GM21529 (cell line): ENCODE results near the gene TLR5.

Experiments used
- ATAC-seq: cut with Tn5 transposase; IDR thresholded peaks from one replicate; pipeline ENCODE4 v1.9.1; 2021; ENCODE audit not compliant: unreplicated experiment

The TLR5 gene

DNA sequence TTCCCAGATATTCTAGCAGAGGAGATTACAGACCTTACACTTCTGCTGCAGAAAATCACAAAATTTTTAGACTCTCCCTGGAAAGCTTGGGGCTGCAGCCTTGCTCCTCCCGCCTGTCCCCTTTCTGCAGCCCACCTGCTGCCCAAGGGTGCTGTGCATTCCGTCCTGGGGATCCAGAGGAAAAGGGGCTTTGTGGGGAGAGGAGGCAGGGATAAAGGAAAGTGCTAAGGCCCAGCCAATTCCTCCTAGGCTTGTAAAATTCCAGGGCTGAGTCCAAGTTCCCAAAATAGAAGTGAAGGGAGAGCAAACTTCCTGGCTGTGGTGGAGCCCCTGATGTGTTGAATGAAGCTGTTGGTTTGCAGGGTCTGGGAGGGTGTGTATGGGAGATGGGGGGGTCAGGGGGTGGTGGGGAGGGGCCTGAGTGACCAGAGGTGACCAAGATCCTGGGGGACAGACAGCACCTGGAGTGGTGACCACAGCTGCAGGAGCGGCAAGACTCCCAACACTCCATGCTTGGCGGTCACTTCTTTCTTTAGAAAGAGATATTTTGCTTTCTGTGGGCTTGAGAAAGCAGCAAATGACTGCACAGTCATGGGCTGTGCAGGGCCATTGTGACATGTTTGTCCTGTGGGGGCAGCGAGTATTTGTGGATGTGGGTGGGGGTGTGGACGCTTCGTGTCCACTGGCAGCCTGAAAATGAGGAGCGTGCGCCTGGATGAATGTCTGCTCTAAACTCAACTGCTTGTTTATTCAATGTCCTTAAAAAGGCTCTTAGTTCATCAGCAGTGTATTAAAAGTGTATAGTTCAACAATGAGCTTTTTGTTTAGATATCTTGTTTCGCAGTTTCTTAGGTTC is 68.4 kb downstream of the TLR5 start:
- ATAC-seq = no peak

GRCh38 chr1:223068900-223069665 is 74.0 kb downstream of the TLR5 start:
- ATAC-seq = no peak

- no peak for ATAC-seq
These were observed 75.1 kb downstream of the TLR5 start for GRCh38 chr1:223067914-223068313.

DNA sequence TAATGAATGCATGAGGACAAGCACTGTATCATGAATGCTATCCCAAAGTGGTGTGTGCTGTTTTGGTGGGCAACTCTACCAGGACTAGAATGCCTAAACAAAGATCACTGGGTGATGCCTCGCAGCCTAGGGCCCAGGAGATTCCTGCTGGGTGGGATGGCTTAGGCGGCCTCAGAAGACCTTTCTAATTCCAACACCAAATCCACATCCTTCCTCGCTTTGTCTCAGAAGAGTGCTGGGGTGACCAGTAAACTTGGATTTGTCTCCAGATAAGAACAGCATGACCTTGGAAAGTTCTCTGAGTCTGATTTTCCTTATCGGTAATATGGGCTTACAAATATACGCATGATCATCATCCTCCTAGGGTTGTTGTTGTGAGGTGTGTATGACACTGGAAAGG is 76.6 kb downstream of the TLR5 start:
- ATAC-seq = no peak

DNA sequence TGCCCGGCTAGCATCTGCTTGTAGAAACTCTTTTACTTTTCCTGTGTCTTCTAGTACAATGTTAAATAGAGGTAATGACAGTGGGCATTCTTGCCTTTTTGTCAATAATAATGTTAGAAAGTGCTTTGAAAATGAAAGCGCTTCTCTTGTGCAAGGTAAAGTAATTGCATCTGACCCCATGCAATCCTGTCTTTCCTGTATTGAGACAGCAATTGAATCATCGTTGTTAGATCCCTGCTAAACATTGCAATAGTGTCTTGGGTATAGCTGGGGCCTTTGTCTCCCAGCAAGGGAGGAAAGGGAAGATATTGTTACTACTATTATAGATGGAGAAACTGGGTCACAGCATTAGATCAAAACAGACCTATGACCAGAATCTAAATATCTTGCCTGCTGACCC is 80.9 kb downstream of the TLR5 start:
- no peak for ATAC-seq

GRCh38 chr1:223059526-223059925 is 83.5 kb downstream of the TLR5 start:
- no peak for ATAC-seq
